Stimulated activated CD8-positive, alpha-beta memory T cell treated with anti-CD3 and anti-CD28 coated beads, Interleukin-4, amount 100 ng/mL, for 1 hour (primary cell): Measurements from ENCODE around the gene GNAI2.

Experiments used
- DNase-seq, 2 donors: peaks; one replicate each; pipeline ENCODE4 v3.0.0-alpha.2; 2020; ENCODE audit warnings: low read depth in 2 of 2, low spot score in 1 of 2

GNAI2 gene

GRCh38 chr3:50235716-50236483, at the start of gene GNAI2:
Gene GNAI2 (plus strand): TSS chr3:50236204. CDS start chr3:50236336, 132 bp downstream.
- peak; percentile 92 to 97 for DNase-seq

GRCh38 chr3:50187750-50188149, 48.3 kb upstream of the GNAI2 start:
- DNase-seq: no peak

GRCh38 chr3:50189274-50189673, 46.7 kb upstream of the GNAI2 start:
- no peak for DNase-seq

- no peak for DNase-seq
Measured at GRCh38 chr3:50189989-50190388, 46.0 kb upstream of the GNAI2 start.

- DNase-seq: no peak
Measured at GRCh38 chr3:50190936-50191660, 44.9 kb upstream of the GNAI2 start, which contains the start of gene GNAT1. Gene GNAT1 (plus strand): TSS chr3:50191610. CDS start chr3:50191726, 116 bp downstream.

- DNase-seq: no peak
Measured at GRCh38 chr3:50192124-50192523, 43.9 kb upstream of the GNAI2 start.

- DNase-seq: peak; percentile 56 to 69
Measured at GRCh38 chr3:50192689-50193141, 43.3 kb upstream of the GNAI2 start.

GRCh38 chr3:50193286-50193685, 42.7 kb upstream of the GNAI2 start:
- no peak for DNase-seq

GRCh38 chr3:50193746-50194127, 42.3 kb upstream of the GNAI2 start:
- no peak for DNase-seq

GRCh38 chr3:50194128-50194902, 41.7 kb upstream of the GNAI2 start:
- peak; percentile 53 to 75 for DNase-seq

- no peak for DNase-seq
Measured at GRCh38 chr3:50194903-50195500, 41.0 kb upstream of the GNAI2 start.

- DNase-seq: no peak
Measured at GRCh38 chr3:50195501-50196252, 40.3 kb upstream of the GNAI2 start.

GRCh38 chr3:50196253-50196801, 39.7 kb upstream of the GNAI2 start:
- no peak for DNase-seq

GRCh38 chr3:50201573-50202315, 34.3 kb upstream of the GNAI2 start:
- no peak for DNase-seq

GRCh38 chr3:50202353-50203112, 33.5 kb upstream of the GNAI2 start:
- DNase-seq: no peak

GRCh38 chr3:50203113-50203808, 32.7 kb upstream of the GNAI2 start:
- DNase-seq: no peak

GRCh38 chr3:50203809-50204803, 31.9 kb upstream of the GNAI2 start:
- DNase-seq: no peak
